Calu3 (cell line): ENCODE results near the gene SSNA1. TPM values are rescaled to one million over a fixed set of nuclear protein-coding genes. Genes with fewer than 3 reads are reported as not detected.

Source experiments
- BruUV-seq: library from RNA; stranded (reverse); fragments of 400-500 nt; replicated peaks from 2 replicates; lab custom pipeline; 2021; lab: Mats Ljungman, UMichigan
- CTCF ChIA-PET: fragments of 300-600 bp; sonication (Branson Sonifier 250); formaldehyde crosslinking; loops from one replicate; lab custom pipeline; 2022; ENCODE audit warnings: antibody characterized with exemption; lab: Charles Lee
- DNase-seq: peaks from one replicate; pipeline ENCODE4 v3.0.0; 2022
- H3K27ac Mint-ChIP-seq: one replicate; pipeline ENCODE4 v1.8.0; 2022; ENCODE audit warnings: mixed read lengths; ENCODE audit not compliant: unreplicated experiment
- H3K27me3 Mint-ChIP-seq: one replicate; pipeline ENCODE4 v1.8.0; 2022; ENCODE audit warnings: mixed read lengths; ENCODE audit not compliant: unreplicated experiment
- H3K36me3 Mint-ChIP-seq: one replicate; pipeline ENCODE4 v1.8.0; 2022; ENCODE audit warnings: mild to moderate bottlenecking, moderate library complexity, mixed read lengths; ENCODE audit not compliant: insufficient read depth, unreplicated experiment
- H3K4me1 Mint-ChIP-seq: one replicate; pipeline ENCODE4 v1.8.0; 2022; ENCODE audit warnings: mild to moderate bottlenecking, low read depth, mixed read lengths; ENCODE audit not compliant: unreplicated experiment
- H3K4me3 Mint-ChIP-seq: one replicate; pipeline ENCODE4 v1.8.0; 2022; ENCODE audit warnings: mild to moderate bottlenecking, low read depth, moderate library complexity, mixed read lengths; ENCODE audit not compliant: unreplicated experiment
- H3K9me3 Mint-ChIP-seq: one replicate; pipeline ENCODE4 v1.8.0; 2022; ENCODE audit warnings: low read depth, mixed read lengths; ENCODE audit not compliant: unreplicated experiment
- intact Hi-C: fragments of 100-400 bp; cut with micrococcal nuclease; formaldehyde crosslinking; loops from one replicate; pipeline ENCODE4 v1.10.0; 2022; ENCODE audit not compliant: unreplicated experiment
- total RNA-seq: library from RNA; stranded (reverse); gene quantifications from 2 replicates; pipeline ENCODE4 v1.2.3, GENCODE V29; 2022
- TF ChIP-seq, protein P1 (sequence below): fragments of 200-600 bp; IDR thresholded peaks from one replicate; pipeline ENCODE4 v1.8.0; 2022; ENCODE audit warnings: antibody characterized with exemption; ENCODE audit not compliant: unreplicated experiment

The SSNA1 gene
- total RNA-seq, 1 experiment from 2014 or later: 41.9 TPM

DNA sequence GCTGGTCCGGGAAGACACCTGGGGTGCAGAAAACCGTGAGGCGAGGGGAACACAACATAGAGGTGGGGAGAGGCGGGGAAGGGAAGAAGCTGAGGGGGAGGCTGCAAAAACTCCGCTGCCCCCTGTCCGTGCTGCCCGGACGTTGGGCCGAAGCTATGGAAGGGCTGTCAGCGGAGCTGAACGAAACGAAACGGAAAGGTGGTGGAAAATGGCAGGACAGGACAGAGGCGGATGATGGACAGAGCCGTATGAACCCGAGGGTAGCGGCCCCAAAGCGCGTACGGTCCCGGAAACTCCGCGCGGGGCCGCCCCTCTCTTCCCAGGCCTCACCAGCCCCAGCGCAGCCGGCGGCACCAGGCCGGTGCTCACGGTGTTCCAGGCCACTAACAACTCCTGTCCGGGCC is 388 bp upstream of the SSNA1 start:
- H3K9me3 Mint-ChIP-seq: no peaks in the 10 kb centered on the region
- intact Hi-C loops: no loop called here
- no peak for DNase-seq
- peak overlapping the region; percentile 91 for H3K27ac Mint-ChIP-seq
- no peaks in the 10 kb centered on the region for H3K27me3 Mint-ChIP-seq
- CTCF ChIA-PET: interaction anchor here (1.3 to 1.5 kb wide), 2 partner anchors 39 to 48 kb away, joined by 5 to 11 read pairs; partner anchors contain the start of gene RNF224
- H3K4me3 Mint-ChIP-seq: peak overlapping the region; percentile 98
- TF ChIP-seq, protein P1, sequence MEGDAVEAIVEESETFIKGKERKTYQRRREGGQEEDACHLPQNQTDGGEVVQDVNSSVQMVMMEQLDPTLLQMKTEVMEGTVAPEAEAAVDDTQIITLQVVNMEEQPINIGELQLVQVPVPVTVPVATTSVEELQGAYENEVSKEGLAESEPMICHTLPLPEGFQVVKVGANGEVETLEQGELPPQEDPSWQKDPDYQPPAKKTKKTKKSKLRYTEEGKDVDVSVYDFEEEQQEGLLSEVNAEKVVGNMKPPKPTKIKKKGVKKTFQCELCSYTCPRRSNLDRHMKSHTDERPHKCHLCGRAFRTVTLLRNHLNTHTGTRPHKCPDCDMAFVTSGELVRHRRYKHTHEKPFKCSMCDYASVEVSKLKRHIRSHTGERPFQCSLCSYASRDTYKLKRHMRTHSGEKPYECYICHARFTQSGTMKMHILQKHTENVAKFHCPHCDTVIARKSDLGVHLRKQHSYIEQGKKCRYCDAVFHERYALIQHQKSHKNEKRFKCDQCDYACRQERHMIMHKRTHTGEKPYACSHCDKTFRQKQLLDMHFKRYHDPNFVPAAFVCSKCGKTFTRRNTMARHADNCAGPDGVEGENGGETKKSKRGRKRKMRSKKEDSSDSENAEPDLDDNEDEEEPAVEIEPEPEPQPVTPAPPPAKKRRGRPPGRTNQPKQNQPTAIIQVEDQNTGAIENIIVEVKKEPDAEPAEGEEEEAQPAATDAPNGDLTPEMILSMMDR: no peak
- peaks cover 49% of the 10 kb centered on the region for H3K36me3 Mint-ChIP-seq
- H3K4me1 Mint-ChIP-seq: peaks cover 10% of the 10 kb centered on the region
- BruUV-seq: no TSS peak

DNA sequence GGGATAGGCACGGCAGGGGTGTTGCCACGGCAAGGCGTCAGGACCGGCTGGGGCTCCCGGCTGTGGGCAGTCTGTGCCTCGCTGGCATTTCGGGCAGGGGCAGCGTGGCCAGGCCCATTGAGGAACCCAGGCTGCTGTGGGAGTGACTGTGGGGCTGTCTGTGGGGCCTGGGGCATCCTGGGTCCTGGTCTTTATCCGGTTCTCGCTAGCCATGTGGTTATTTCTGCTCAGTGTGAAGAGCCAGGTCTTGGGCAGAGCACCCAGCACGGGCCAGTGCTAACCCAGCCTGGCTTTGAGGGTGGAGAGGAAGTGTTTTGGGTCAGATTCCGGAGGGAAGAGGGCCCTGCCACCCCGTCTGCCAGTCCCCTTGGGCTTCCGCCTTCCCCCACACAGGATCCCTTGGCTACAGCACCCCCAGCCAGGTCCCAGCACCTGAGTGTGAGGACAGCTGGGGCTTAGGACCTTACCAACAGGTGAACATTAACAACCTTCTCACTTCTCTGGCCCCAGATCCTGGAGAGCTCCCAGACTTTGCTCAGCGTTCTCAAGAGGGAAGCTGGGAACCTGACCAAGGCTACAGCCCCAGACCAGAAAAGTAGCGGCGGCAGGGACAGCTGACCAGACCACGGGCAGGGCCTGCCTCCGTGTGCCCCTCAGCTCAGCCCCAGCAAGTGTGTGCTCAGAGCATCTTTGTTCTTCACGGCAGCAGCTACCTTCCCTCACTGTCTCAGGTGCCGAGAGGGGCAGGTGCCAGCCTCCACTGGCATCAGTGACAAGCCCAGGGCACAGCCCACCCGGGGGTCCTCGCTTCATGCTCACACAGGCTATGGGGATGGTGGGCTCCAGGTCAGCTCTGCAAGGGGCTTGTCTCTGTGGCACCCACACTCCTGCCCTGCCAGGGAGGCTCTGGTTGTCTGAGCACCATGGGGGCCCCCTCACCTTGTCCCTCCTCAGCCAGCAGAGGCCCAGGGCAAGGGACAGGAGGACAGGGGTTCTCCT is 1.1 kb downstream of the SSNA1 start:
- Mint-ChIP-seq H3K9me3 (no peaks in the 10 kb centered on the region), H3K4me3 (peak overlapping the region; percentile 98), H3K27me3 (no peaks in the 10 kb centered on the region), H3K27ac (peak overlapping the region; percentile 91), H3K36me3 (peaks cover 46% of the 10 kb centered on the region), H3K4me1 (peaks cover 10% of the 10 kb centered on the region)
- TF ChIP-seq, protein P1: no peak
- DNase-seq: no peak
- TSS peak; percentile 81 for BruUV-seq
- CTCF ChIA-PET: interaction anchor here (0.6 to 1.9 kb wide), 7 partner anchors 9 to 105 kb away, joined by 3 to 11 read pairs (median 5); partner anchors contain the start of gene RNF224
- intact Hi-C loops: no loop called here

DNA sequence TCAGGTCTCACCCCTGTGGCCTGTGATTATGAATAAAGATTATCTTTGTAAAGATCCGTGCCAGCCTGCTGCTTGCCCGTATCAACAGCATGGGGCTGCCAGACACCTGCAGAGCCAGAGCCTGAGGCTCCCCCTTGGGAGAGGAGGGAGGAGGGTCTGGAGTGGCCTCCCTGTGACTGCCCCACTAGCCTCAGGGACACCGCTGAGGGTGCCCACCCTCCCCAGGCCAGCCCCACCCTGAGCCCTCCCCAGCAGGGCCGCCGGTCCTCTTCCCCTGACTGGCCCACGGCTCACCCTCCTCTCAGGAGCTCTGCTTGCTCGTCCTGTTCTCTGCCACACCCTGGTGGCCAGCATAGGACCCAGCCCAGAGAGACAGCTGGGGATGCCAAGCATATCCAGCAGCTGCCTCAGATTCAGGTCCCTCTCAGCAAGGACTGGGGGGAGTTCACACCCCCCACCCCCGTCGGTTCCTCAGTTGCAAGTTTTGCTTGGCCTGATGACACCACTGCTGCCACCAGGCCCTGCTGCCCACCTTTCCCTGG is 1.9 kb downstream of the SSNA1 start:
- H3K4me3 Mint-ChIP-seq: peak overlapping the region; percentile 98
- no peak for DNase-seq
- no TSS peak for BruUV-seq
- H3K27me3 Mint-ChIP-seq: no peaks in the 10 kb centered on the region
- TF ChIP-seq, protein P1: no peak
- no peaks in the 10 kb centered on the region for H3K9me3 Mint-ChIP-seq
- intact Hi-C loops: no loop called here
- CTCF ChIA-PET: interaction anchor here (0.6 to 1.9 kb wide), 3 partner anchors 8 to 46 kb away, joined by 3 to 5 read pairs (median 5); no protein-coding TSS in a partner anchor
- peaks cover 46% of the 10 kb centered on the region for H3K36me3 Mint-ChIP-seq
- peaks cover 16% of the 10 kb centered on the region for H3K4me1 Mint-ChIP-seq
- H3K27ac Mint-ChIP-seq: peak overlapping the region; percentile 44

DNA sequence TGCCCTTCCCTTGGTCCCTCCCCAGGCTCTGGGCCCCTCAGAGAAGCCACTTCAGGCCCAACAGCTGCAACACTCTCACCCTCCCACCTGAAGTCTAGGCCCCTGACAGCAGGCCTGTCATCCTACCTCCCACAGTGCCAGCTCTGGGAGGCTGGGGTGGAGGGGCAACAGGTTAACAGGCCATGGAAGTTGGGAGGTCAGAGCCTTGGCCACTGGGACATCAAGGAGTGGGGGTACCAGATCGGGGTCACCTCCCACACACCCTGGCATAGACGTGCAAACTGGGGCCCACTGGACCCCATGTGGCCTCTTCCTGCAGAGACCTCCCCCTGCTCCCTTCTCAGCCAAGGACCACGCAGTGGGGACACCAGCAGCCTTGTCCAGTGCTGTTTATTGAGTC is 2.8 kb downstream of the SSNA1 start:
- no peak for DNase-seq

More for the DNA sequence above, 2.8 kb downstream of the SSNA1 start:
- no peaks in the 10 kb centered on the region for H3K9me3 Mint-ChIP-seq
- TF ChIP-seq, protein P1: no peak
- BruUV-seq: no TSS peak
- peak overlapping the region; percentile 98 for H3K4me3 Mint-ChIP-seq
- no peaks in the 10 kb centered on the region for H3K27me3 Mint-ChIP-seq
- intact Hi-C loops: no loop called here
- H3K4me1 Mint-ChIP-seq: peaks cover 21% of the 10 kb centered on the region
- CTCF ChIA-PET: no interaction called here
- no peak overlapping the region for H3K27ac Mint-ChIP-seq
- peaks cover 46% of the 10 kb centered on the region for H3K36me3 Mint-ChIP-seq
